Tibial artery (tissue), 4 donors: ENCODE results near the gene INPP4B.

Experiments used
- DNase-seq, 2 donors: peaks; one replicate each; pipeline ENCODE4 v3.0.0-alpha.2; 2019
- H3K27ac ChIP-seq, 2 donors: fragments of 200-600 bp; sonication (generic) in 1 of 2; 1 replicate in 1 of 2; 2 replicates in 1 of 2; pipeline ENCODE4 v1.5.1; 2018 to 2019; ENCODE audit warnings: mild to moderate bottlenecking in 1 of 2
- H3K27me3 ChIP-seq, 2 donors: fragments of 200-600 bp; sonication (generic) in 1 of 2; one replicate each; pipeline versions ENCODE4 v1.5.1 to v1.6.0; 2016 to 2019
- H3K36me3 ChIP-seq, 3 donors: fragments of 200-600 bp; sonication (generic) in 2 of 3; one replicate each; pipeline ENCODE4 v1.5.1; 2016 to 2019; ENCODE audit warnings: mild to moderate bottlenecking in 2 of 3
- H3K4me1 ChIP-seq, 4 donors: fragments of 200-600 bp; sonication (generic) in 2 of 4; 1 replicate in 3 of 4; 2 replicates in 1 of 4; pipeline ENCODE4 v1.5.1; 2016 to 2019
- H3K4me3 ChIP-seq, 2 donors: fragments of 200-600 bp; sonication (generic) in 1 of 2; 1 replicate in 1 of 2; 2 replicates in 1 of 2; pipeline ENCODE4 v1.5.1; 2018 to 2019; ENCODE audit warnings: mild to moderate bottlenecking in 2 of 2
- H3K9me3 ChIP-seq, 3 donors: fragments of 200-600 bp; sonication (generic) in 1 of 3; one replicate each; pipeline ENCODE4 v1.5.1; 2016 to 2019
- intact Hi-C: fragments of 100-400 bp; cut with DNase I; formaldehyde crosslinking; loops from one replicate; pipeline ENCODE4 v1.15.0; 2023; ENCODE audit warnings: low total_unique reads
- TF ChIP-seq, protein P1 (sequence below), 2 experiments: fragments of 200-600 bp in 1 of 2; fragments of 450-650 bp in 1 of 2; IDR thresholded peaks; one replicate each; pipeline ENCODE4 v1.5.1; 2017 to 2019; ENCODE audit warnings: antibody characterized with exemption in 2 of 2, mild to moderate bottlenecking in 1 of 2, moderate library complexity in 1 of 2

INPP4B gene

DNA sequence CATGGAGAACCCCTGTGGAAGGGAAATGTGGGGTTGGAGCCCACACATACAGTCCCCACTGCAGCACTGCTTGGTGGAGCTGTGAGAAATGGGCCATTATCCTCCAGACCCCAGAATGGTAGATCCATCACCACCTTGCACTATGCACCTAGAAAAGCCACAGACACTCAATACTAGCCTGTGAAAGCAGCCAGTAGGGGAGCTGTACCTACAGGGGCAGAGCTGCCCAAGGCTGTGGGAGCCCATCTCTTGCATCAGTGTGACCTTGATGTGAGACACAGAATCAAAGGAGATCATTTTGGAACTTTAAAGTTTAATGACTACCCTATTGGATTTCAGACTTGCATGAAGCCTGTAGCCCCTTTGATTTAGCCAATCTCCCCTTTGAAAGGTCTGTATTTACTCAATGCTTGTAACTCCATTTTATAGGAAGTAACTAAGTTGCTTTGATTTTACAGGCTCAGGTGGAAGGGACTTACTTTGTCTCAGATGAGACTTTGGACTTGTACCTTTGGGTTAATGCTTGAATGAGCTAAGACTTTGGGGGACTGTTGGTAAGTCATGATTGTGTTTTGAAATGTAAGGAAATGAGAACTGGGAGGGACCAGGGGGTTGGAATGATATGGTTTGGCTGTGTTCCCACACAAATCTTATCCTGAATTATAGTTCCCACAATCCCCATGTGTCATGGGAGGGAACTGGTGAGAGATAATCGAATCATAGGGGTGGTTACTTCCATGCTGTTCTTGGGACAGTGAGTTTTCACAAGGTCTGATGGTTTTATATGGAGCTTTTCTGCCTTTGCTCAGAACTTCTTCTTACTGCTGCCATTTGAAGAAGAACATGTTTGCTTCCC is 352.6 kb downstream of the INPP4B start:
- no peak overlapping the region for H3K27ac ChIP-seq
- TF ChIP-seq, protein P1, sequence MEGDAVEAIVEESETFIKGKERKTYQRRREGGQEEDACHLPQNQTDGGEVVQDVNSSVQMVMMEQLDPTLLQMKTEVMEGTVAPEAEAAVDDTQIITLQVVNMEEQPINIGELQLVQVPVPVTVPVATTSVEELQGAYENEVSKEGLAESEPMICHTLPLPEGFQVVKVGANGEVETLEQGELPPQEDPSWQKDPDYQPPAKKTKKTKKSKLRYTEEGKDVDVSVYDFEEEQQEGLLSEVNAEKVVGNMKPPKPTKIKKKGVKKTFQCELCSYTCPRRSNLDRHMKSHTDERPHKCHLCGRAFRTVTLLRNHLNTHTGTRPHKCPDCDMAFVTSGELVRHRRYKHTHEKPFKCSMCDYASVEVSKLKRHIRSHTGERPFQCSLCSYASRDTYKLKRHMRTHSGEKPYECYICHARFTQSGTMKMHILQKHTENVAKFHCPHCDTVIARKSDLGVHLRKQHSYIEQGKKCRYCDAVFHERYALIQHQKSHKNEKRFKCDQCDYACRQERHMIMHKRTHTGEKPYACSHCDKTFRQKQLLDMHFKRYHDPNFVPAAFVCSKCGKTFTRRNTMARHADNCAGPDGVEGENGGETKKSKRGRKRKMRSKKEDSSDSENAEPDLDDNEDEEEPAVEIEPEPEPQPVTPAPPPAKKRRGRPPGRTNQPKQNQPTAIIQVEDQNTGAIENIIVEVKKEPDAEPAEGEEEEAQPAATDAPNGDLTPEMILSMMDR (IDR thresholded peaks at IDR 0.05), result no peak
- H3K4me3 ChIP-seq, result no peak overlapping the region
- intact Hi-C loops, result no loop called here
- no peaks in the 10 kb centered on the region for H3K27me3 ChIP-seq
- no peaks in the 10 kb centered on the region for H3K4me1 ChIP-seq
- DNase-seq, result no peak
- no peaks in the 10 kb centered on the region for H3K9me3 ChIP-seq
- H3K36me3 ChIP-seq, result no peaks in the 10 kb centered on the region

DNA sequence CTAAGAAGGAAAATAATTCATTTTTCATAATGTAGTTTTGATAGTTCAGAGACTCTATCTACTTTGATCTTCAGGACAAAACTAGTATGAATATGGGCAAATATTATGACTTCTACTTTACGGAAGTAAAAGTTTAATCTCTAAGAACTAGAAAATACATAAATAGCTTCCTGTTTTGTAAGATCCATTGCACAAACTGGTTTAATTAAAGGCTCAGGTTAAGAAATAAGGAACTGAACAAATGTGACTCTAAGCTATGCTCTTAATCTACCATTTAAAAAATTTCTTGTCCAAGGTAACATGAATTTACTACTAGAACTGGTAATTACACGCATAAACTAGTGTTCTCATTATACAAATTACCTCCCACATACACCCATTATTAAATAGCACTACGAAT is 360.6 kb downstream of the INPP4B start:
- TF ChIP-seq, protein P1 (IDR thresholded peaks at IDR 0.05), result no peak
- no peak for DNase-seq
- no peaks in the 10 kb centered on the region for H3K9me3 ChIP-seq
- no peaks in the 10 kb centered on the region for H3K27me3 ChIP-seq
- H3K4me3 ChIP-seq, result no peak overlapping the region
- H3K36me3 ChIP-seq, result no peaks in the 10 kb centered on the region
- intact Hi-C loops, result no loop called here
- no peaks in the 10 kb centered on the region for H3K4me1 ChIP-seq
- no peak overlapping the region for H3K27ac ChIP-seq

DNA sequence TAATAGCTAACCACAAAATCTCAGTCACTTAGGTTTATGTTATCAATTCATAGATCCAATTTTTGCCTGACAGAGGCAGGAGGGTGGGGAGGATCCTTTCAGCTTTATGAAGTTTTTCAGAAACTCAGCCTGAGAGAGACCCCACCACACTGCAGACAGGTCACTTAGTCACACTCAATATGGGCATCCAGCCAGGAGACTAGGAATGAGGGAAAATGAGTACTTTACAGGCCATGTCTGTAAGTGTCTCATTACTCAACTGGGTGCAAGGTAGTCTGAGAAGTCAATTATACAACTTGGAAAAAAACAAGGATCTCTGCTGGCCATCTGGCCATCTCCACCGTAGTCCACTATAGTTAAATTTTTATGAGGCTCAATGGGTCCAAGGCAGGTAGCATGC is 365.9 kb downstream of the INPP4B start:
- TF ChIP-seq, protein P1 (IDR thresholded peaks at IDR 0.05), result no peak
- H3K27ac ChIP-seq, result no peak overlapping the region
- no peaks in the 10 kb centered on the region for H3K36me3 ChIP-seq
- no peak for DNase-seq
- intact Hi-C loops, result no loop called here
- H3K4me3 ChIP-seq, result no peak overlapping the region
- H3K27me3 ChIP-seq, result no peaks in the 10 kb centered on the region
- H3K4me1 ChIP-seq, result no peaks in the 10 kb centered on the region
- no peaks in the 10 kb centered on the region for H3K9me3 ChIP-seq

DNA sequence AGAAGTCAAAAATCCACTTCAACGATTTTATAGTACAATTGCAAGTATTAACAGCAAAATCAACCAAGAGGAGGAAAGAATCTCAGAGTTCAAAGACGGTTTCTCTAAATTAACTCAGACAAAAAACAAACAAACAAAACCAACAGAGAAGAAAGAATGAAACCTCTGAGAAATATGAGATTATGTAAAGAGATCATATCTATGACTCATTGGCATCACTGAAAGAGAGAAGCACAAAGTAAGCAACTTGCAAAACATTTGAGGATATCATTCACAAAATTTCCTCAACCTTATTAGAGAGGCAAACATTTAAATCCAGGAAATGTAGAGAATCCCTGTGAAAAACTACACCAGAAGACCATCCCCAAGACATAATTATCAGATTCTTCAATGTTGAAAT is 370.4 kb downstream of the INPP4B start:
- H3K36me3 ChIP-seq, result no peaks in the 10 kb centered on the region
- no peak for DNase-seq
- H3K4me1 ChIP-seq, result no peaks in the 10 kb centered on the region
- intact Hi-C loops, result no loop called here
- no peak overlapping the region for H3K4me3 ChIP-seq
- H3K27me3 ChIP-seq, result no peaks in the 10 kb centered on the region
- TF ChIP-seq, protein P1 (IDR thresholded peaks at IDR 0.05), result no peak
- no peak overlapping the region for H3K27ac ChIP-seq
- H3K9me3 ChIP-seq, result no peaks in the 10 kb centered on the region

DNA sequence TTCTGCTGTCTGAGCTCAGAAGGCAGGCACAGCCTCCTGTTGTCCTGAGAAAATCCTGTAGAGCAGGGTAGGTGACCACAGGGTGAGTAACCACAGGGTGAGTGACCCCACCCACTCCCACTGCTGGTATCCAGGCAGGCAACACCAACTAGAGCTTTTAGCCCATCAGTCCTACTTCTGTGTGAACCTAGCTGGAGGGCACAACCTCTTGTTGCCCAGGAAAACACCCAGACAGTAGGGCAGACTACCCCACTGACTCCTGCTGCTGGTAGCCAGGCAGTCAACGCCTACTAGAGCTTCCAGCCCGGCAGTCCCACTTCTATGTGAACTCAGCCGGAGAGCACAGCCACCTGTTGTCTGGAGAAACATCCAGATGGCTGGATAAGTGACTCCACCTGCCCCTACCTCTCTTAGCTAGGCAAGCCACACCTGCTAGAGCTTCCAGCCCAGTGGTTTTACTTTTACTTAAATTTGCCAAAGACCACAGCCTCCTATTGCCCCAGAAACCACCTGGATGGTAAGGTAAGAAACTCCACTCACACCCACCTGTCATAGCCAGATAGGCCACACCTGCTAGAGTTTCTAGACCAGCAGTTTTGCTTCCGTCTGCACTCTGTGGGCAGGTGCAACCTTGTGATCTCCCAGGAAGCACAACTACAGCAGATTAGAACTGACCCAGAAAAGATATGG is 371.6 kb downstream of the INPP4B start:
- no peak overlapping the region for H3K4me3 ChIP-seq
- no peaks in the 10 kb centered on the region for H3K27me3 ChIP-seq
- H3K4me1 ChIP-seq, result peaks cover 0 to 8% (median 0%) of the 10 kb centered on the region in 4 donors
- DNase-seq, result no peak
- intact Hi-C loops, result no loop called here
- no peaks in the 10 kb centered on the region for H3K36me3 ChIP-seq
- no peak overlapping the region for H3K27ac ChIP-seq
- H3K9me3 ChIP-seq, result no peaks in the 10 kb centered on the region
- TF ChIP-seq, protein P1 (IDR thresholded peaks at IDR 0.05), result no peak
